GM18505 (cell line): ENCODE measurements around the gene SSTR5.

Source experiments
- ATAC-seq: cut with Tn5 transposase; IDR thresholded peaks from one replicate; pipeline ENCODE4 v1.9.1; 2021; ENCODE audit not compliant: unreplicated experiment
- POLR2A ChIP-seq: IDR thresholded peaks from 4 replicates; pipeline ENCODE4 v1.6.1; 2011; ENCODE audit warnings: borderline replicate concordance; ENCODE audit not compliant: insufficient read depth, insufficient read length; ENCODE audit errors: extremely low read depth

SSTR5 gene

GRCh38 chr16:1054660-1055556 is 17.6 kb upstream of the SSTR5 start:
- TF ChIP-seq POLR2A = no peak
- no peak for ATAC-seq

- no peak for TF ChIP-seq POLR2A
- no peak for ATAC-seq
Observed at GRCh38 chr16:1055557-1055924, 17.0 kb upstream of the SSTR5 start.

GRCh38 chr16:1056196-1056595 is 16.4 kb upstream of the SSTR5 start:
- no peak for ATAC-seq
- no peak for TF ChIP-seq POLR2A

- TF ChIP-seq POLR2A = no peak
- ATAC-seq = no peak
Observed at GRCh38 chr16:1057252-1057932, 15.2 kb upstream of the SSTR5 start.

DNA sequence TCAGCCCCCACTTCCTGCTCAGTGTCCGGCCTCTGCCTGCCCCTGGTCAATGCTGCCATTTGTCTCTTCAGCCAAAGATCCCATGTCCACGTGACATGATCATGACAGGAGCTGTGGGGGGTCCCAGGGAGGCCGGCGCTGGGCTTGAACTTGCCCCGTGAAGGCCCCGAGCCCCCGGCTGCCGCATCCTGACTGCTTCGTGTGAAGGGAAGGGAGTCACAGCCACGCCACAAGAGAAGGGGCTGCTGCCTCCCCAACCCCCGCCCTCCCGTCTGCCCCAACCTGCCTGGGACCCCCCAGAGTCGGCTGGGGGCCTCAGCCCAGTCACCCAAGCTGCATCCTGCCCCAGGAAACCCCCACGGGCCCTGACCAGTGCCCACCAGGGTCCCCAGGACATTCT is 14.3 kb upstream of the SSTR5 start:
- no peak for ATAC-seq
- no peak for TF ChIP-seq POLR2A

DNA sequence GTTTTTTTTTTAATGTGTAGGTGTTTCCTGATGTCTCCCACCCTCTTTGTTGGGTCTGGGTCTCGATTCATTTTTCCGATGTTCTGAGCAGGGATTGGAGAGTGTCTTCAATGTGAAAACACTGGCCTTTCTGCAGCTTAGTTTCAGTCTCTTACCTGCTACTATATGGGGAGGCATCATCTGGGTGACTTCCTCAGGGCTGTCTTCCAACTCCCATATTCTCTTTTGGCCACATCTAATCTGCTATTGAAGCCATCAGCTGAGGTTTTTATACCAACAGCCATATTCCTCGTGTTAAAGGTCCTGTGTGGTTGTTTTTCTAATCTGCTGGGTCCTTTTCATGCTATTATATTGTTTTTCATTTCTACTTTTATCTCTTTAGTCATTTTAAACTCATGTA is 13.2 kb upstream of the SSTR5 start:
- ATAC-seq = no peak

DNA sequence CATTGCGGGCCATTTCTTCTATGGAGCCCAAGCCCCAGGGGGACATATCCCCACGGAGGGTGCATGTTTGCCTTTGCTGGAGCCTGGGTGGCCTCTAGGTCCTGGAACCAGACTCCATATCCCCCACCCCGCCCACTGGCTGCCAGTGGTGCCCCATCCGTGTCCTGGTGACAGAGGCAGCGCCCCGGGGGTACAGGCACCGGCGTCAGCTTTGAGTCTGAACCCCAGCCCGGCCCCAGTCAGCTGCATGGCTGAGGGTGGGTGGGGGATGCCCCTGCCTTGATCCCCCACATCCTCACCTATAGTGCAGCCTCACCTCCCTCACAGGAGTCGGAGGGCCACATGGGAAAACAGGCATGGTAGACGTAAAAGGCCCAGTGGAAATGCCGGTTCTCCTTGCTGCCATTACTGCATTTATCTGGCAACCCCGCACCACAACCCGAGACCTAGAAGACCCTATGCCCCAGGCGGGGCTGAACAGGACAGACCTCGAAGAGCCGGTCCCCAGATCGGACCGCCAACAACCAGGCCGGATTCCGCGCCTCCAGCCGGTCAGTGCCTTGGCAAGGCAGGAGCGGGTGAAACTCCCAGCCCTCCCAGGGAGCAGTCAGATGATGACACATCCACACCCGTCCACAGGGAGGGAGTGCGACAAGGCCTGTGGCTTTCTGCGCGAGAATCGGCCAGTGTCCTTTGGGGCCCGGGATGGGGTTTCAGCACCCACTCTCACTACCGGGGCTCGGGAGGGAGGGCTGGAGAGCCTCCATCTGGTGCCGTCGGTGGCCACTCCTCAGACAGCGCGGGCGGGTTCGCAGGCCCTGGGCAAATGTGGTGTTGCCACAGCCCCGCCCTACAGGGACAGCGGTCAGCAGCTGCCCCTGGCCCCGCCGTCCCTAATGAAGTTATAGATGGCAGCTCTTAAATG is 11.9 kb upstream of the SSTR5 start:
- no peak for TF ChIP-seq POLR2A
- no peak for ATAC-seq

More for the DNA sequence above, 13.2 kb upstream of the SSTR5 start:
- no peak for TF ChIP-seq POLR2A

DNA sequence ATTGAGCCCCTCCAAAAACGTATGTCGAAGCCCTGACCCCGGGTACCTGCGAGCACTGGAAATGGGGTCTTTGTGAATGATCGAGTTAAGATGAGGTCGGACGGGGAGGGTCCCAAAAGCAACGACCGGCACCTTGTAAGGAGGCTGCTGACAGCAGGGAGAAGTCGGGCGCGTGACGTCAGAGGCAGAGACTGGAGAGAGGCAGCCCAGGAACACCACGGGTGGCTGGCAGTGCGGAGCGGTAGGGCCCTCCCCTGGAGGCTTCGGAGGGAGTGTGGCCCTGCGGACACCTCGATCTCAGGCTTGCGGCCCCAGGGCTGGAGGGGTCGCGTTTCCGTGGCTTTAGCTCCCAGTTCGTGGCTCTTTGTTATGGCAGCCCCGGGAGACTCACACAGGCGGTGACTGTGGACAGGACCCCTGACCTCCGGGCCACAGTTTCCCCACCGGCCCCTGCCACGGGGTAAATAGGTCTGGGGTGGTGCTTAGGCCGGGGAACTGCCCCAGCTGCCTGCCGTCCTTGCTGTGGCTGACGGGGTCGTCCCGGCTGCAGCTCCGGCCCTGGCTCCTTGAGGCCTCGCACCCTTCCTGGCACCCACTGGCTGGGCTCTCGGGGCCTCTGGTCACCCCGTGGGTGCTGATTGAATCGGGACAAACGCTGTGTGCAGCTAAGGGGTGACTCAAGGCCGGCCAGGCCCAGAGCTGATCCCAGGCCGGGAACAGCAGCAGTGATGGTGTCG is 10.6 kb upstream of the SSTR5 start:
- ATAC-seq = no peak
- no peak for TF ChIP-seq POLR2A

DNA sequence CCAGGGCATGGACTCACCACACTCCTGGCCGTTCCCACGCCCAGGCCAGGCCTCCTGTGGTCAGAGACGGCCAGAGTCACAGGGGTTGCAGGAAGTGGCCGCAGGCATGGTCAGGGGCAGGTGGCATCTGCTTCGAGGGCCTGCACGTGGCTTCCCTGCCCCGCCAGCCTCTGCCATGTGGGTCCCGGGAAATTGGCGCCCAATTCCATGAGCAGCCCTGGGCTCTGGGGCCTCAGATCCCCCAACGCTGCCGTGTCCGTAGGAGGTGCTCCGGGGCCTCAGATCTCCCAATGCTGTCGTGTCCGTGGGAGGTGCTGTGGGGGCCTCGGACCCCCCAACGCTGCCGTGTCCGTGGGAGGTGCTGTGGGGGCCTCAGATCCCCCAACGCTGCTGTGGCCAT is 9.7 kb upstream of the SSTR5 start:
- TF ChIP-seq POLR2A = no peak
- ATAC-seq = no peak

- no peak for TF ChIP-seq POLR2A
- ATAC-seq = no peak
Observed at GRCh38 chr16:1063728-1064127, 8.8 kb upstream of the SSTR5 start.

GRCh38 chr16:1065469-1066128 is 6.9 kb upstream of the SSTR5 start:
- ATAC-seq = no peak
- TF ChIP-seq POLR2A = no peak

DNA sequence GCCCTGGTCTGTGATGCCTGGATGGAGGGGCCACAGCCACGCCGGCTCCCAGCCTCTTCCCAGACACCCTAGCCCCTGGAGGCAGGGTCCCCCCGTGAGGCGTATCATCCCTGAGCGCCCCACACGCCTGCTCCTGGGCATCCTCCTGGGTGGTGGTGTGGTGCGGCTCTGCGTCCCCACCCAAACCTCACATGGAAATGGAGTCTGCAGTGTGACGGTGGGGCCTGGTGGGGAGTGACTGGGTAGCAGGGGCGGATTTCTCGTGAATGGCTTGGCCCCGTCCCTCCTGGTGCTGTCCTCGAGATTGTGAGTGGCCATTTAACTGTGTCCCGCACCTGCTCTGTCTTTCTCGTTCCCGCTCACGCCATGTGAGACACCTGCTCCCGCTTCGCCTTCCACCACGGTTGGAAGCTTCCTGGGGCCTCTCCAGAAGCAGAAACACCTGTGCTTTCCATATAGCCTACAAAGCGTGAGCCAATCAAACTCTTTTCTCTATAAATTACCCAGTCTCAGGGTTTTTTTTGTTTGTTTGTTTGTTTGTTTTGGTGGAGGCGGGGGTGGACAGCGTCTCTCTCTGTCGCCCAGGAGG is 5.9 kb upstream of the SSTR5 start:
- TF ChIP-seq POLR2A = no peak
- ATAC-seq = no peak
